Caco-2 (cell line): ENCODE results near the gene CIAO2A. TPM values are rescaled to one million over a fixed set of nuclear protein-coding genes. Genes with fewer than 3 reads are reported as not detected.
"Not testable (repeated sequence)": the region's sequence is repeated elsewhere in the genome, so short reads cannot be mapped to it uniquely, and the experiment has no call there.

Experiments
- BruUV-seq: library from RNA; stranded (reverse); fragments of 400-500 nt; replicated peaks from 2 replicates; lab custom pipeline; 2021; lab: Mats Ljungman, UMichigan
- CTCF ChIA-PET: fragments of 300-600 bp; sonication (Branson Sonifier 250); formaldehyde crosslinking; loops from one replicate; lab custom pipeline; 2022; ENCODE audit warnings: antibody characterized with exemption; lab: Charles Lee
- POLR2A ChIA-PET: fragments of 300-600 bp; sonication (Branson Sonifier 250); formaldehyde crosslinking; loops from one replicate; lab custom pipeline; 2022; ENCODE audit warnings: antibody characterized with exemption; lab: Charles Lee
- DNase-seq, 2 experiments: peaks; one replicate each; pipeline versions ENCODE4 v3.0.0 to v3.0.0-alpha.2; 2020 to 2022
- H3K27me3 ChIP-seq: replicated peaks from 2 replicates; pipeline ENCODE4 v1.6.0; 2011; ENCODE audit warnings: low read length; ENCODE audit not compliant: control insufficient read depth, insufficient read depth
- H3K36me3 ChIP-seq: 2 replicates; pipeline ENCODE4 v1.5.1; 2011; ENCODE audit warnings: low read length; ENCODE audit not compliant: control insufficient read depth, insufficient read depth
- H3K4me1 ChIP-seq: fragments of 250-450 bp; sonication (Bioruptor Pico); 2 replicates; pipeline ENCODE4 v1.5.1; 2020; ENCODE audit warnings: mild to moderate bottlenecking
- H3K4me3 ChIP-seq: 2 replicates; pipeline ENCODE4 v1.5.1; 2011; ENCODE audit warnings: low read depth, mild to moderate bottlenecking, control low read depth, low read length
- H3K9me3 ChIP-seq: fragments of 250-450 bp; sonication (Bioruptor Pico); 2 replicates; pipeline ENCODE4 v1.5.1; 2020; ENCODE audit warnings: mild to moderate bottlenecking, moderate library complexity
- H3K27ac Mint-ChIP-seq: one replicate; pipeline ENCODE4 v1.8.0; 2022; ENCODE audit warnings: mixed read lengths; ENCODE audit not compliant: unreplicated experiment
- H3K27me3 Mint-ChIP-seq: one replicate; pipeline ENCODE4 v1.8.0; 2022; ENCODE audit warnings: mixed read lengths; ENCODE audit not compliant: insufficient read depth, unreplicated experiment
- H3K36me3 Mint-ChIP-seq: one replicate; pipeline ENCODE4 v1.8.0; 2022; ENCODE audit warnings: mild to moderate bottlenecking, mixed read lengths; ENCODE audit not compliant: insufficient read depth, unreplicated experiment
- H3K4me1 Mint-ChIP-seq: one replicate; pipeline ENCODE4 v1.8.0; 2022; ENCODE audit warnings: low read depth, mixed read lengths; ENCODE audit not compliant: unreplicated experiment
- H3K4me3 Mint-ChIP-seq: one replicate; pipeline ENCODE4 v1.8.0; 2022; ENCODE audit warnings: mild to moderate bottlenecking, moderate library complexity, mixed read lengths; ENCODE audit not compliant: unreplicated experiment
- H3K9me3 Mint-ChIP-seq: one replicate; pipeline ENCODE4 v1.8.0; 2022; ENCODE audit warnings: mixed read lengths; ENCODE audit not compliant: unreplicated experiment
- CTCF ChIP-seq, 2 experiments: fragments of 200-600 bp in 1 of 2; IDR thresholded peaks; 1 replicate in 1 of 2; 2 replicates in 1 of 2; pipeline versions ENCODE4 v1.5.1 to v1.8.0; 2011 to 2022; ENCODE audit warnings: antibody characterized with exemption in 1 of 2, control low read depth in 1 of 2, inconsistent platforms in 1 of 2, low read depth in 1 of 2, low read length in 1 of 2, mild to moderate bottlenecking in 1 of 2, moderate library complexity in 1 of 2; ENCODE audit not compliant: insufficient read depth in 1 of 2, severe bottlenecking in 1 of 2, unreplicated experiment in 1 of 2
- intact Hi-C: fragments of 100-400 bp; cut with micrococcal nuclease; formaldehyde crosslinking; loops from one replicate; pipeline ENCODE4 v1.10.0; 2022; ENCODE audit not compliant: unreplicated experiment
- total RNA-seq: library from RNA; stranded (reverse); gene quantifications from 2 replicates; pipeline ENCODE4 v1.2.3, GENCODE V29; 2022

The CIAO2A gene
- total RNA-seq, 1 experiment from 2014 or later, result 61.6 TPM

DNA sequence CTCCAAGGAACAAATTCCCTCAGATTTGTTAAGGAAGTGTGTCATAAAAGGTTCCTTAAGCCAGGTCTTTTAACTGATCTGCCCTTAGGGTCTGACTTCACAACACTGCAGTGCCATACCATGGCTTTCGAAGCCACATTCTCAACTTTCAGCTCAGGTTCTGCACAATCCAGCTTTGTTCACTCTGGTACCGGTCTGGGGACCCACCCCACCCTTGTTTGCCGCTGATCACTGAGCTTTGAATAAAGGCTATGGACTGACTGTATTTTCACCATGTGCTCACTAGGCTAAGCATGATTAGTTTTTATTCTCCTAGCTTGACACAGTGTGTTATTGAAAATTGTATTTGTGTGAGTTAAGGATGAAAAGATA is 18.0 kb upstream of the CIAO2A start:
- Histone ChIP-seq H3K4me1 (peaks cover 11% of the 10 kb centered on the region), H3K27me3 (no peaks in the 10 kb centered on the region), H3K4me3 (no peak overlapping the region), H3K9me3 (no peaks in the 10 kb centered on the region), H3K36me3 (no peaks in the 10 kb centered on the region; the same call in 1 of the 2 replicates)
- H3K36me3 Mint-ChIP-seq, result peaks cover 24% of the 10 kb centered on the region
- CTCF ChIA-PET, result interaction anchor here (0.7 to 1.6 kb wide), 3 partner anchors 16 to 65 kb away, joined by 3 to 4 read pairs (median 4); partner anchors contain the start of gene SNX1
- H3K9me3 Mint-ChIP-seq, result no peaks in the 10 kb centered on the region
- POLR2A ChIA-PET, result no interaction called here
- TF ChIP-seq CTCF (IDR thresholded peaks at IDR 0.05; ENCODE audit: insufficient read depth in 1 of 2, low read depth in 1 of 2, low read length in 1 of 2, severe bottlenecking in 1 of 2, unreplicated experiment in 1 of 2), result no peak
- H3K4me1 Mint-ChIP-seq, result peaks cover 7% of the 10 kb centered on the region
- no peaks in the 10 kb centered on the region for H3K27me3 Mint-ChIP-seq
- DNase-seq, result no peak
- no TSS peak for BruUV-seq
- H3K4me3 Mint-ChIP-seq, result no peak overlapping the region
- intact Hi-C loops, result loop anchor here (2.0 kb wide), 1 partner anchor 17 kb away; the partner anchor contains the start of gene SNX1
- peak overlapping the region; percentile 23 for H3K27ac Mint-ChIP-seq

GRCh38 chr15:64110950-64111678 is 17.5 kb upstream of the CIAO2A start:
- intact Hi-C loops, result loop anchor here (2.0 kb wide), 1 partner anchor 16 kb away; the partner anchor contains the start of gene SNX1
- no peak for DNase-seq
- Mint-ChIP-seq H3K27me3 (no peaks in the 10 kb centered on the region), H3K4me3 (no peak overlapping the region), H3K4me1 (peaks cover 7% of the 10 kb centered on the region), H3K36me3 (peaks cover 24% of the 10 kb centered on the region), H3K27ac (no peak overlapping the region), H3K9me3 (no peaks in the 10 kb centered on the region)
- TF ChIP-seq CTCF (IDR thresholded peaks at IDR 0.05; ENCODE audit: insufficient read depth in 1 of 2, low read depth in 1 of 2, low read length in 1 of 2, severe bottlenecking in 1 of 2, unreplicated experiment in 1 of 2), result no peak
- CTCF ChIA-PET, result interaction anchor here (1.4 to 1.6 kb wide), 2 partner anchors 15 to 42 kb away, joined by 4 read pairs; partner anchors contain the start of gene SNX1
- H3K27me3 ChIP-seq, result no peaks in the 10 kb centered on the region
- peaks cover 11% of the 10 kb centered on the region for H3K4me1 ChIP-seq
- no peak overlapping the region for H3K4me3 ChIP-seq
- POLR2A ChIA-PET, result no interaction called here
- H3K36me3 ChIP-seq, result no peaks in the 10 kb centered on the region; the same call in 1 of the 2 replicates
- no peaks in the 10 kb centered on the region for H3K9me3 ChIP-seq
- no TSS peak for BruUV-seq

- peaks cover 24% of the 10 kb centered on the region for H3K36me3 Mint-ChIP-seq
- DNase-seq, H3K9me3 ChIP-seq, H3K4me1 Mint-ChIP-seq, H3K36me3 ChIP-seq, H3K27me3 Mint-ChIP-seq, CTCF ChIA-PET, BruUV-seq, H3K4me3 Mint-ChIP-seq, H3K27me3 ChIP-seq, H3K4me3 ChIP-seq, H3K9me3 Mint-ChIP-seq, POLR2A ChIA-PET, H3K27ac Mint-ChIP-seq: not testable (repeated sequence)
- peaks cover 11% of the 10 kb centered on the region for H3K4me1 ChIP-seq
- intact Hi-C loops, result loop anchor here (2.0 kb wide), 1 partner anchor 15 kb away; the partner anchor contains the start of gene SNX1
Measured at GRCh38 chr15:64110108-64110701, 16.6 kb upstream of the CIAO2A start.
